K562 (cell line): ENCODE data around the gene LYST. TPM values are rescaled to one million over a fixed set of nuclear protein-coding genes. Genes with fewer than 3 reads are reported as not detected.
A peak's percentile ranks its signal among the peaks of the same experiment; 100 is the strongest.

ENCODE experiments used
- ATAC-seq: fragments of 200-7000 bp; cut with Tn5 transposase; 3 replicates; pipeline ENCODE4 v1.9.1; 2020; ENCODE audit warnings: moderate library complexity
- BruUV-seq: library from RNA; stranded (reverse); fragments of 400-500 nt; replicated peaks from 2 replicates; lab custom pipeline; 2021; lab: Mats Ljungman, UMichigan
- CTCF ChIA-PET: fragments of 300-600 bp; formaldehyde crosslinking; extraction: SDS; loops from one replicate; lab custom pipeline; 2021; ENCODE audit warnings: low intra/inter-chr PET ratio; lab: Yijun Ruan, JAX
- POLR2A ChIA-PET: fragments of 300-600, 350-650 bp; sonication (Branson Sonifier 250); formaldehyde crosslinking; extraction: SDS; loops from one replicate; lab custom pipeline; 2021; ENCODE audit warnings: antibody characterized with exemption, inconsistent platforms; lab: Yijun Ruan, JAX
- DNase-seq, 4 experiments: peaks; one replicate each; pipeline versions ENCODE4 v3.0.0 to v3.0.0-alpha.2; 2011 to 2018; ENCODE audit warnings: low spot score in 3 of 4, mixed read lengths in 3 of 4; ENCODE audit errors: extremely low read depth in 1 of 4
- FAIRE-seq: peaks from 2 replicates; lab custom pipeline; 2011; peaks lifted over from hg19 to GRCh38; lab: Jason Lieb, UNC
- H2AFZ ChIP-seq: 2 replicates; pipeline ENCODE4 v1.6.0; 2011; ENCODE audit warnings: low read depth, low read length, control low read depth, inconsistent platforms
- H3K27ac ChIP-seq: fragments of 200-600 bp; 3 replicates; pipeline ENCODE4 v1.8.0; 2011; ENCODE audit warnings: low read depth, mild to moderate bottlenecking, control low read depth, inconsistent platforms, low read length, moderate library complexity, mixed read lengths; ENCODE audit errors: extremely low read depth
- H3K27me3 ChIP-seq, 2 experiments: fragments of 300-600 bp in 1 of 2; 2 replicates in 1 of 2; 3 replicates in 1 of 2; pipeline versions ENCODE4 v1.6.0 to v1.8.0; 2011; ENCODE audit warnings: inconsistent platforms in 2 of 2, low read length in 2 of 2, mild to moderate bottlenecking in 1 of 2, mixed read lengths in 1 of 2, moderate library complexity in 1 of 2; ENCODE audit not compliant: control insufficient read depth in 2 of 2, insufficient read depth in 2 of 2
- H3K36me3 ChIP-seq: fragments of 300-600 bp; 3 replicates; pipeline ENCODE4 v1.8.0; 2011; ENCODE audit warnings: mild to moderate bottlenecking, low read length, inconsistent platforms; ENCODE audit not compliant: control insufficient read depth, insufficient read depth
- H3K4me1 ChIP-seq, 2 experiments: fragments of 200-600 bp in 1 of 2; replicated peaks in 1 of 2; 2 replicates in 1 of 2; 3 replicates in 1 of 2; pipeline versions ENCODE4 v1.5.1 to v1.8.0; 2011; ENCODE audit warnings: inconsistent platforms in 2 of 2, low read length in 2 of 2, mild to moderate bottlenecking in 1 of 2, mixed read lengths in 1 of 2, moderate library complexity in 1 of 2; ENCODE audit not compliant: control insufficient read depth in 2 of 2, insufficient read depth in 2 of 2
- H3K4me2 ChIP-seq: 2 replicates; pipeline ENCODE4 v1.6.1; 2011; ENCODE audit warnings: low read length, control low read depth, inconsistent platforms, mixed read lengths; ENCODE audit not compliant: insufficient read depth
- H3K4me3 ChIP-seq: fragments of 200-600 bp; sonication (generic), shearing (Covaris generic); 2 replicates; pipeline ENCODE4 v1.5.1; 2016; ENCODE audit warnings: control low read depth, inconsistent platforms
- H3K79me2 ChIP-seq: fragments of 200-600 bp; 3 replicates; pipeline ENCODE4 v1.8.0; 2011; ENCODE audit warnings: low read length, inconsistent platforms; ENCODE audit not compliant: control insufficient read depth, insufficient read depth
- H3K9ac ChIP-seq, 2 experiments: 2 replicates each; pipeline versions ENCODE4 v1.6.0 to v1.6.1; 2011; ENCODE audit warnings: low read depth in 2 of 2, low read length in 2 of 2, control low read depth in 1 of 2, inconsistent platforms in 1 of 2, mild to moderate bottlenecking in 1 of 2, mixed read lengths in 1 of 2; ENCODE audit not compliant: insufficient read depth in 1 of 2
- H3K9me1 ChIP-seq: one replicate; pipeline ENCODE4 v1.6.0; 2011; ENCODE audit warnings: inconsistent platforms, mild to moderate bottlenecking, low read length, moderate library complexity; ENCODE audit not compliant: control insufficient read depth, insufficient read depth
- H3K9me3 ChIP-seq: replicated peaks from 2 replicates; pipeline ENCODE4 v1.5.1; 2011; ENCODE audit warnings: low read depth, low read length, inconsistent platforms; ENCODE audit not compliant: control insufficient read depth, insufficient read depth
- H4K20me1 ChIP-seq: replicated peaks from 2 replicates; pipeline ENCODE4 v1.6.1; 2011; ENCODE audit warnings: low read length, inconsistent platforms, mixed read lengths; ENCODE audit not compliant: control insufficient read depth, insufficient read depth
- CREM ChIP-seq: IDR thresholded peaks from 2 replicates; pipeline ENCODE4 v1.6.1; 2014; ENCODE audit warnings: antibody characterized with exemption, low read depth
- KDM1A ChIP-seq, 2 experiments: fragments of 450-650 bp; IDR thresholded peaks; 2 replicates each; pipeline ENCODE4 v1.6.1; 2016; ENCODE audit warnings: mild to moderate bottlenecking in 2 of 2
- NCOA6 ChIP-seq: fragments of 450-650 bp; IDR thresholded peaks from 2 replicates; pipeline ENCODE4 v1.6.1; 2017; ENCODE audit warnings: mild to moderate bottlenecking
- POLR2H ChIP-seq: IDR thresholded peaks from 2 replicates; pipeline ENCODE4 v1.6.1; 2016; ENCODE audit warnings: missing genetic modification characterization, low read depth, mild to moderate bottlenecking, control low read depth, missing compliant biosample characterization, moderate library complexity
- RFX1 ChIP-seq: fragments of 450-650 bp; IDR thresholded peaks from 2 replicates; pipeline ENCODE4 v1.6.1; 2016; ENCODE audit warnings: mild to moderate bottlenecking, moderate library complexity
- TCF3 ChIP-seq: sonication (generic); formaldehyde crosslinking; IDR thresholded peaks from 2 replicates; pipeline ENCODE4 v1.4.0; 2020; ENCODE audit warnings: mild to moderate bottlenecking, missing genetic modification reagents
- U2AF1 ChIP-seq: fragments of 200-400 bp; formaldehyde crosslinking; optimal IDR thresholded peaks from 2 replicates; pipeline ENCODE3; 2017; ENCODE audit warnings: mild to moderate bottlenecking, low read depth, low read length, moderate library complexity
- ZNF143 ChIP-seq: sonication (generic); formaldehyde crosslinking; IDR thresholded peaks from 2 replicates; pipeline ENCODE4 v1.9.0; 2022; ENCODE audit warnings: mild to moderate bottlenecking, missing genetic modification reagents
- ZNF436 ChIP-seq: fragments of 250-450, 450-650 bp; sonication (Bioruptor Pico); formaldehyde crosslinking; IDR thresholded peaks from 2 replicates; pipeline ENCODE4 v1.7.0; 2020; ENCODE audit warnings: mild to moderate bottlenecking
- ZNF695 ChIP-seq: fragments of 450-650 bp; formaldehyde crosslinking; IDR thresholded peaks from 2 replicates; pipeline ENCODE4 v1.4.0; 2020; ENCODE audit warnings: mild to moderate bottlenecking, moderate library complexity
- ZNF699 ChIP-seq: fragments of 250-450 bp; sonication (Bioruptor Pico); IDR thresholded peaks from 2 replicates; pipeline ENCODE4 v1.8.0; 2021; ENCODE audit warnings: mild to moderate bottlenecking, moderate library complexity; ENCODE audit not compliant: insufficient replicate concordance
- WGBS: fragments of 100-300 bp; shearing (Covaris generic); methylation state at CpG from one replicate; pipeline ENCODE4 v1.1.6; 2016; ENCODE audit warnings: low coverage, mixed read lengths; ENCODE audit not compliant: insufficient coverage; ENCODE audit errors: missing lambda C conversion rate; 5-methylcytosine and 5-hydroxymethylcytosine counted together
- in situ Hi-C: fragments of 300-500 bp; cut with MboI; formaldehyde crosslinking; loops from 4 replicates; pipeline ENCODE4 v1.15.0; 2018; ENCODE audit warnings: inconsistent platforms, mixed read lengths
- intact Hi-C: fragments of 100-400 bp; cut with micrococcal nuclease; formaldehyde crosslinking; loops from 2 replicates; pipeline ENCODE4 v1.14.2; 2022
- polyA plus RNA-seq, 8 experiments: library from polyadenylated mRNA; depleted of rRNA in 4 of 8; stranded (reverse) in 5 of 8; unstranded in 3 of 8; fragments of >200 nt; fragmentation: Nextera tagmentation in 2 of 8; fragmentation: Illumina TruSeq in 1 of 8; extraction: Ambion mirVana in 2 of 8; extraction: Trizol in 1 of 8; gene quantifications; 2 replicates each; pipeline versions ENCODE4 v1.2.1 to v1.2.3, GENCODE V29; 2011 to 2014; ENCODE audit warnings: inconsistent platforms in 1 of 8, missing spikeins in 1 of 8
- total RNA-seq, 7 experiments: library from RNA; depleted of rRNA in 6 of 7; stranded (reverse); fragments of >200 nt in 6 of 7; fragmentation: Illumina TruSeq in 2 of 7; extraction: Trizol in 2 of 7; gene quantifications; 2 replicates each; pipeline versions ENCODE4 v1.2.1 to v1.2.3, GENCODE V29; 2011 to 2021; ENCODE audit warnings: low replicate concordance in 1 of 7
- TF ChIP-seq, protein P1 (sequence below): fragments of 450-650 bp; formaldehyde crosslinking; IDR thresholded peaks from 2 replicates; pipeline ENCODE4 v1.4.0; 2020; ENCODE audit warnings: mild to moderate bottlenecking, moderate library complexity
- TF ChIP-seq, protein P2 (sequence below): fragments of 250-450 bp; sonication (Bioruptor Pico); IDR thresholded peaks from 2 replicates; pipeline ENCODE4 v1.5.0; 2021; ENCODE audit warnings: mild to moderate bottlenecking, borderline replicate concordance

The LYST gene
- total and polyA plus RNA-seq, 9 of the 15 experiments (the other 6 are each of a cell fraction or from before 2014, with no cell fraction given): 0.73 to 2.4 (median 1.4) TPM

DNA sequence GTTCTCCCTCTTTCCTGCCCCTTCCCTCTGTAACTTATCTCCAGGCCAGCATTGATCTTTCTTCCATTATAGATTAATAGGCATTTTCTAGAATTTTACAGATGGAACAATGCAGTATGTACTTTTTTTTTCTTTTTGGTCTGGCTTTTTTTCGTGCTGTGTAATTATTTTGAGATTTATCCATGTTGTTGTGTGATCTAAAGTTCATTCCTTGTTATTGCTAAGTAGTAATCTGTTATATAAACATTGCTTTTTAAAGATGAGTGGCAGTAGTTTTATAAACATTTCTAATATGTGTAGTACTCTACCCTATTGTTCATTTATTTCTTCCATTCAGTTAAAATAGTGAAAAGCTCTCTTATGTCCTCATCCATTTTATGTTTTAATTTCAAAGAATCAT is 5.9 kb downstream of the LYST start:
- WGBS: 0% methylated on average over 1 of the region's 1 CpG
- DNase-seq: no peak

DNA sequence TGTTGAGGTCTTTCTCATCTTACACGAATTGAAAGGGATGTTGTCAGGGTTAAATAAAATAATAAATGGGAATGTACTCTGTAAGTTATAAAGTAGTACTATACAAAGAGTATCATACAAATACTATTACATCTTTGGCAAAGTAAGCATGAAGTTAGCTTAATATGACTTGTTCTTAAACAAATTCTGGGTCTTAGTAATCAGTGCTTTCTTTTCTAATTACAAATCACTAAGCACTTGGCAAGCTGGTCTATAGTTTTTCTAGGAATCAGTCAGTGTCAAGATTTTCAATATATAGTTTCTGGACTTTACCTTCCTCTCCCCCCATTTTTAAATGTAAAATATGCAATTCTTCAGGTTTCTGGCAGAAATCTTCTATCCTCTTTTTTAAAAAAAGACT is 6.9 kb downstream of the LYST start:
- Histone ChIP-seq H3K9me1 (no peaks in the 10 kb centered on the region), H3K9me3 (no peaks in the 10 kb centered on the region), H3K4me1 (no peaks in the 10 kb centered on the region), H3K79me2 (no peaks in the 10 kb centered on the region), H3K4me3 (no peak overlapping the region), H3K36me3 (no peaks in the 10 kb centered on the region), H3K27me3 (peaks cover 7 to 11% of the 10 kb centered on the region in 2 experiments), H3K9ac (no peak overlapping the region), H3K27ac (no peak overlapping the region), H4K20me1 (no peaks in the 10 kb centered on the region; the same call in 1 of the 2 replicates), H3K4me2 (no peak overlapping the region), H2AFZ (no peak overlapping the region)
- TF ChIP-seq TCF3: no peak
- TF ChIP-seq ZNF699: no peak
- no peak for TF ChIP-seq ZNF143 (CRISPR knock-in tag)
- TF ChIP-seq, protein P1, sequence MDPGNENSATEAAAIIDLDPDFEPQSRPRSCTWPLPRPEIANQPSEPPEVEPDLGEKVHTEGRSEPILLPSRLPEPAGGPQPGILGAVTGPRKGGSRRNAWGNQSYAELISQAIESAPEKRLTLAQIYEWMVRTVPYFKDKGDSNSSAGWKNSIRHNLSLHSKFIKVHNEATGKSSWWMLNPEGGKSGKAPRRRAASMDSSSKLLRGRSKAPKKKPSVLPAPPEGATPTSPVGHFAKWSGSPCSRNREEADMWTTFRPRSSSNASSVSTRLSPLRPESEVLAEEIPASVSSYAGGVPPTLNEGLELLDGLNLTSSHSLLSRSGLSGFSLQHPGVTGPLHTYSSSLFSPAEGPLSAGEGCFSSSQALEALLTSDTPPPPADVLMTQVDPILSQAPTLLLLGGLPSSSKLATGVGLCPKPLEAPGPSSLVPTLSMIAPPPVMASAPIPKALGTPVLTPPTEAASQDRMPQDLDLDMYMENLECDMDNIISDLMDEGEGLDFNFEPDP (CRISPR knock-in tag): no peak
- TF ChIP-seq ZNF436 (CRISPR knock-in tag): no peak
- TF ChIP-seq, protein P2, sequence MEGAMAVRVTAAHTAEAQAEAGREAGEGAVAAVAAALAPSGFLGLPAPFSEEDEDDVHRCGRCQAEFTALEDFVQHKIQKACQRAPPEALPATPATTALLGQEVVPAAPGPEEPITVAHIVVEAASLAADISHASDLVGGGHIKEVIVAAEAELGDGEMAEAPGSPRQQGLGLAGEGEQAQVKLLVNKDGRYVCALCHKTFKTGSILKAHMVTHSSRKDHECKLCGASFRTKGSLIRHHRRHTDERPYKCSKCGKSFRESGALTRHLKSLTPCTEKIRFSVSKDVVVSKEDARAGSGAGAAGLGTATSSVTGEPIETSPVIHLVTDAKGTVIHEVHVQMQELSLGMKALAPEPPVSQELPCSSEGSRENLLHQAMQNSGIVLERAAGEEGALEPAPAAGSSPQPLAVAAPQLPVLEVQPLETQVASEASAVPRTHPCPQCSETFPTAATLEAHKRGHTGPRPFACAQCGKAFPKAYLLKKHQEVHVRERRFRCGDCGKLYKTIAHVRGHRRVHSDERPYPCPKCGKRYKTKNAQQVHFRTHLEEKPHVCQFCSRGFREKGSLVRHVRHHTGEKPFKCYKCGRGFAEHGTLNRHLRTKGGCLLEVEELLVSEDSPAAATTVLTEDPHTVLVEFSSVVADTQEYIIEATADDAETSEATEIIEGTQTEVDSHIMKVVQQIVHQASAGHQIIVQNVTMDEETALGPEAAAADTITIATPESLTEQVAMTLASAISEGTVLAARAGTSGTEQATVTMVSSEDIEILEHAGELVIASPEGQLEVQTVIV (CRISPR knock-in tag): no peak
- no peak for TF ChIP-seq RFX1
- no peak for TF ChIP-seq U2AF1
- no peak for TF ChIP-seq CREM
- DNase-seq (no peak), ATAC-seq (no peak), FAIRE-seq (no peak)
- no TSS peak for BruUV-seq
- intact Hi-C loops: no loop called here
- in situ Hi-C loops: no loop called here
- ChIA-PET CTCF (no interaction called here), POLR2A (no interaction called here)
- 0% methylated on average over 1 of the region's 1 CpG for WGBS

More for the DNA sequence above, 5.9 kb downstream of the LYST start:
- CTCF ChIA-PET: no interaction called here
- Histone ChIP-seq H3K4me3 (no peak overlapping the region), H3K9ac (no peak overlapping the region), H3K4me2 (no peak overlapping the region), H3K4me1 (peaks cover 0 to 4% of the 10 kb centered on the region in 2 experiments; a peak in 2 of 5 replicates), H4K20me1 (no peaks in the 10 kb centered on the region; the same call in 1 of the 2 replicates), H3K79me2 (no peaks in the 10 kb centered on the region), H3K9me3 (no peaks in the 10 kb centered on the region), H2AFZ (no peak overlapping the region), H3K36me3 (no peaks in the 10 kb centered on the region), H3K27ac (no peak overlapping the region), H3K9me1 (no peaks in the 10 kb centered on the region), H3K27me3 (peaks cover 14 to 15% of the 10 kb centered on the region in 2 experiments)
- ATAC-seq: no peak
- in situ Hi-C loops: no loop called here
- no TSS peak for BruUV-seq
- POLR2A ChIA-PET: no interaction called here
- no peak for FAIRE-seq
- TF ChIP-seq POLR2H (0 out of 2 replicates have a peak, but pooled peaks have one; percentile 18), ZNF695 (CRISPR knock-in tag) (no peak), NCOA6 (no peak), KDM1A (IDR thresholded peaks at IDR 0.05) (no peak)
- intact Hi-C loops: no loop called here
